HCT116 (cell line): ENCODE measurements around the gene ATCAY. TPM values are rescaled to one million over a fixed set of nuclear protein-coding genes. Genes with fewer than 3 reads are reported as not detected.

Experiments used
- ATAC-seq: fragments of 200-7000 bp; cut with Tn5 transposase; 2 replicates; pipeline ENCODE4 v1.9.1; 2020; ENCODE audit warnings: mild to moderate bottlenecking, moderate library complexity
- BruUV-seq: library from RNA; stranded (reverse); fragments of 400-500 nt; replicated peaks from 2 replicates; lab custom pipeline; 2021; lab: Mats Ljungman, UMichigan
- CTCF ChIA-PET: fragments of 300-600 bp; sonication (Branson Sonifier 250); formaldehyde crosslinking; loops from one replicate; lab custom pipeline; 2021; ENCODE audit warnings: antibody characterized with exemption; lab: Charles Lee
- POLR2A ChIA-PET: fragments of 300-600, 350-600 bp; sonication (Branson Sonifier 250); formaldehyde crosslinking; loops from one replicate; lab custom pipeline; 2021; ENCODE audit warnings: antibody characterized with exemption; lab: Charles Lee
- RAD21 ChIA-PET, 2 experiments: fragments of 300-600 bp; sonication (Branson Sonifier 250); formaldehyde crosslinking; loops; one replicate each; lab custom pipeline; 2023; ENCODE audit warnings: low total read pairs in 2 of 2; ENCODE audit not compliant: uncharacterized antibody in 2 of 2, unreplicated experiment in 2 of 2, low non-redundant PET in 1 of 2; lab: Charles Lee
- DNase-seq: peaks from one replicate; pipeline ENCODE4 v3.0.0-alpha.2; 2010; ENCODE audit warnings: low read depth, low spot score
- H2AFZ ChIP-seq: fragments of 200-600 bp; shearing (Covaris generic), sonication (generic); 2 replicates; pipeline ENCODE4 v1.6.1; 2017; ENCODE audit warnings: low read depth, mixed run types, mixed read lengths, antibody characterized with exemption, low read length; ENCODE audit not compliant: poor library complexity, severe bottlenecking
- H3K27ac ChIP-seq: 2 replicates; pipeline ENCODE4 v1.5.1; 2012; ENCODE audit warnings: low read depth, low read length
- H3K27me3 ChIP-seq: fragments of 200-600 bp; sonication (generic); 2 replicates; pipeline ENCODE4 v1.6.1; 2016; ENCODE audit warnings: mixed run types, low read length, mixed read lengths; ENCODE audit not compliant: insufficient read depth
- H3K36me3 ChIP-seq, 2 experiments: fragments of 200-500 bp in 1 of 2; fragments of 200-600 bp in 1 of 2; sonication (Bioruptor generic) in 1 of 2; sonication (generic) in 1 of 2; 2 replicates each; pipeline versions ENCODE4 v1.5.1 to v1.6.1; 2014 to 2016; ENCODE audit warnings: low read length in 2 of 2, inconsistent platforms in 1 of 2, mixed read lengths in 1 of 2, mixed run types in 1 of 2; ENCODE audit not compliant: insufficient read depth in 2 of 2, control insufficient read depth in 1 of 2
- H3K4me1 ChIP-seq, 2 experiments: fragments of 200-600 bp in 1 of 2; sonication (generic) in 1 of 2; 2 replicates each; pipeline versions ENCODE4 v1.5.1 to v1.6.1; 2012 to 2017; ENCODE audit warnings: low read length in 2 of 2, inconsistent platforms in 1 of 2, mild to moderate bottlenecking in 1 of 2, mixed read lengths in 1 of 2, mixed run types in 1 of 2, moderate library complexity in 1 of 2; ENCODE audit not compliant: insufficient read depth in 2 of 2, control insufficient read depth in 1 of 2
- H3K4me2 ChIP-seq: fragments of 200-600 bp; sonication (generic); 2 replicates; pipeline ENCODE4 v1.6.1; 2017; ENCODE audit warnings: mixed run types, low read length, mixed read lengths
- H3K4me3 ChIP-seq, 2 experiments: fragments of 200-600 bp in 1 of 2; sonication (generic) in 1 of 2; replicated peaks in 1 of 2; 2 replicates each; pipeline ENCODE4 v1.5.1; 2011 to 2016; ENCODE audit warnings: low read length in 2 of 2, control low read depth in 1 of 2, low read depth in 1 of 2, mild to moderate bottlenecking in 1 of 2, mixed read lengths in 1 of 2, mixed run types in 1 of 2
- H3K79me2 ChIP-seq: fragments of 200-600 bp; sonication (generic); 2 replicates; pipeline ENCODE4 v1.6.1; 2017; ENCODE audit warnings: mild to moderate bottlenecking, mixed run types, low read length, moderate library complexity, mixed read lengths; ENCODE audit not compliant: insufficient read depth
- H3K9ac ChIP-seq: fragments of 200-600 bp; sonication (generic); 2 replicates; pipeline ENCODE4 v1.6.1; 2016; ENCODE audit warnings: low read length, mixed read lengths
- H3K9me2 ChIP-seq: fragments of 200-600 bp; sonication (generic), shearing (Covaris generic); 2 replicates; pipeline ENCODE4 v1.6.1; 2017; ENCODE audit warnings: mixed run types, mild to moderate bottlenecking, moderate library complexity; ENCODE audit not compliant: insufficient read depth
- H3K9me3 ChIP-seq, 2 experiments: fragments of 200-500 bp in 1 of 2; fragments of 200-600 bp in 1 of 2; sonication (Bioruptor generic) in 1 of 2; sonication (generic) in 1 of 2; 2 replicates each; pipeline ENCODE4 v1.6.1; 2014 to 2017; ENCODE audit warnings: low read length in 2 of 2, mixed read lengths in 2 of 2, inconsistent platforms in 1 of 2, low read depth in 1 of 2, mild to moderate bottlenecking in 1 of 2, mixed run types in 1 of 2, moderate library complexity in 1 of 2; ENCODE audit not compliant: control insufficient read depth in 1 of 2, insufficient read depth in 1 of 2
- H4K20me1 ChIP-seq: fragments of 200-600 bp; sonication (generic), shearing (Covaris generic); 2 replicates; pipeline ENCODE4 v1.6.1; 2017; ENCODE audit warnings: mixed run types, mild to moderate bottlenecking, moderate library complexity; ENCODE audit not compliant: insufficient read depth
- ATF3 ChIP-seq: IDR thresholded peaks from 2 replicates; pipeline ENCODE4 v1.6.1; 2012
- CTCF ChIP-seq, 3 experiments: fragments of 200-600 bp in 1 of 3; sonication (generic) in 1 of 3; IDR thresholded peaks in 2 of 3; conservative IDR thresholded peaks in 1 of 3; 2 replicates each; pipeline ENCODE4 v1.5.1; 2012 to 2017; ENCODE audit warnings: low read depth in 2 of 3, low read length in 2 of 3, antibody characterized with exemption in 1 of 3, borderline replicate concordance in 1 of 3, control low read depth in 1 of 3, mild to moderate bottlenecking in 1 of 3, mixed read lengths in 1 of 3, mixed run types in 1 of 3, moderate library complexity in 1 of 3; ENCODE audit not compliant: insufficient read depth in 1 of 3
- ELF1 ChIP-seq: IDR thresholded peaks from 2 replicates; pipeline ENCODE4 v1.6.1; 2012; ENCODE audit warnings: low read depth, borderline replicate concordance
- FOSL1 ChIP-seq: IDR thresholded peaks from 2 replicates; pipeline ENCODE4 v1.6.1; 2012; ENCODE audit warnings: low read depth
- MAX ChIP-seq: IDR thresholded peaks from 2 replicates; pipeline ENCODE4 v1.6.1; 2012
- POLR2A ChIP-seq: IDR thresholded peaks from 2 replicates; pipeline ENCODE4 v1.7.0; 2011; ENCODE audit warnings: borderline replicate concordance; ENCODE audit not compliant: insufficient read depth, insufficient read length; ENCODE audit errors: extremely low read depth
- POLR2AphosphoS5 ChIP-seq: IDR thresholded peaks from 2 replicates; pipeline ENCODE4 v1.6.1; 2011; ENCODE audit warnings: mild to moderate bottlenecking, low read depth, low read length, moderate library complexity
- SIN3A ChIP-seq: IDR thresholded peaks from 2 replicates; pipeline ENCODE4 v1.6.1; 2012; ENCODE audit warnings: low read depth
- SRF ChIP-seq: IDR thresholded peaks from 2 replicates; pipeline ENCODE4 v1.6.1; 2012; ENCODE audit warnings: low read depth
- YY1 ChIP-seq: IDR thresholded peaks from 2 replicates; pipeline ENCODE4 v1.6.1; 2011; ENCODE audit warnings: low read length, low read depth, moderate library complexity, mild to moderate bottlenecking; ENCODE audit not compliant: insufficient replicate concordance; ENCODE audit errors: extremely low read depth
- ZNF274 ChIP-seq: fragments of 200-500 bp; sonication (Bioruptor generic); IDR thresholded peaks from 2 replicates; pipeline ENCODE4 v1.6.1; 2014; ENCODE audit warnings: mild to moderate bottlenecking, low read depth, low read length, inconsistent platforms
- intact Hi-C: fragments of 100-400 bp; cut with micrococcal nuclease; formaldehyde crosslinking; loops from 2 replicates; pipeline ENCODE4 v1.10.0; 2022
- total RNA-seq: library from RNA; stranded (reverse); gene quantifications from one replicate; pipeline ENCODE4 v1.2.1, GENCODE V29; 2021; ENCODE audit not compliant: unreplicated experiment

The ATCAY gene
- total RNA-seq, 1 experiment from 2014 or later: not detected

GRCh38 chr19:3832001-3832400 lies 48.5 kb upstream of the ATCAY start:
- intact Hi-C loops: no loop called here
- H3K4me1 ChIP-seq: peaks cover 0 to 8% of the 10 kb centered on the region in 2 experiments; a peak in 1 of 4 replicates
- no peak overlapping the region for H3K9ac ChIP-seq
- no peaks in the 10 kb centered on the region for H3K79me2 ChIP-seq
- no peaks in the 10 kb centered on the region for H3K27me3 ChIP-seq
- H3K4me2 ChIP-seq: no peak overlapping the region
- no peaks in the 10 kb centered on the region for H4K20me1 ChIP-seq
- no peak for ATAC-seq
- no peak for DNase-seq
- no peaks in the 10 kb centered on the region; a peak in 1 of 4 replicates for H3K9me3 ChIP-seq
- ChIA-PET RAD21 (no interaction called here), CTCF (interaction anchor here (1.2 kb wide), 2 partner anchors 10 to 17 kb away, joined by 3 to 4 read pairs; no protein-coding TSS in a partner anchor), POLR2A (no interaction called here)
- no TSS peak for BruUV-seq
- H3K27ac ChIP-seq: no peak overlapping the region
- TF ChIP-seq ELF1 (no peak), ZNF274 (no peak), CTCF (IDR thresholded peaks at IDR 0.05 in 2 of 3, conservative IDR thresholded peaks at IDR 0.05 in 1 of 3; ENCODE audit: borderline replicate concordance in 1 of 3, insufficient read depth in 1 of 3, low read depth in 2 of 3, low read length in 2 of 3) (no peak), POLR2A (no peak), FOSL1 (no peak), YY1 (no peak), MAX (no peak), SRF (no peak), SIN3A (no peak), ATF3 (no peak), POLR2AphosphoS5 (no peak)
- H2AFZ ChIP-seq: no peak overlapping the region
- no peaks in the 10 kb centered on the region for H3K36me3 ChIP-seq
- no peaks in the 10 kb centered on the region for H3K9me2 ChIP-seq
- no peak overlapping the region for H3K4me3 ChIP-seq
